AG09309 (cell line): ENCODE results near the gene DLG2.

ENCODE experiments used
- DNase-seq: peaks from one replicate; pipeline ENCODE4 v3.0.0-alpha.2; 2010; ENCODE audit warnings: low read depth
- H3K4me3 ChIP-seq: 2 replicates; pipeline ENCODE4 v1.5.1; 2011; ENCODE audit warnings: mild to moderate bottlenecking, low read depth, low read length, moderate library complexity; ENCODE audit not compliant: control insufficient read depth
- CTCF ChIP-seq: IDR thresholded peaks from 2 replicates; pipeline ENCODE4 v1.5.1; 2011; ENCODE audit warnings: mild to moderate bottlenecking, low read depth, low read length, inconsistent platforms; ENCODE audit not compliant: insufficient read depth, control insufficient read depth; ENCODE audit errors: missing control alignments

The DLG2 gene

GRCh38 chr11:84430661-84431060, 1196.5 kb downstream of the DLG2 start:
- no peak for TF ChIP-seq CTCF

GRCh38 chr11:84425673-84426072, 1201.5 kb downstream of the DLG2 start:
- TF ChIP-seq CTCF, result no peak
- H3K4me3 ChIP-seq, result no peak overlapping the region
- no peak for DNase-seq

More at GRCh38 chr11:84430661-84431060, 1196.5 kb downstream of the DLG2 start:
- no peak overlapping the region for H3K4me3 ChIP-seq
- no peak for DNase-seq

GRCh38 chr11:84420271-84420670, 1206.9 kb downstream of the DLG2 start:
- no peak overlapping the region for H3K4me3 ChIP-seq
- TF ChIP-seq CTCF, result no peak
- peak; percentile 71 for DNase-seq

- H3K4me3 ChIP-seq, result no peak overlapping the region
- no peak for DNase-seq
- TF ChIP-seq CTCF, result no peak
These were observed 1207.5 kb downstream of the DLG2 start for GRCh38 chr11:84419616-84420015.

GRCh38 chr11:84414920-84415319, 1212.2 kb downstream of the DLG2 start:
- no peak overlapping the region for H3K4me3 ChIP-seq
- no peak for DNase-seq
- no peak for TF ChIP-seq CTCF

- TF ChIP-seq CTCF, result no peak
- H3K4me3 ChIP-seq, result no peak overlapping the region
- no peak for DNase-seq
These were observed 1213.6 kb downstream of the DLG2 start for GRCh38 chr11:84413549-84413948.

GRCh38 chr11:84412862-84413261, 1214.3 kb downstream of the DLG2 start:
- DNase-seq, result no peak
- no peak for TF ChIP-seq CTCF
- no peak overlapping the region for H3K4me3 ChIP-seq
